OCI-LY1 (cell line): ENCODE data around the gene CCNL2.
A peak's percentile ranks its signal among the peaks of the same experiment; 100 is the strongest.
"Not testable (repeated sequence)": the region's sequence is repeated elsewhere in the genome, so short reads cannot be mapped to it uniquely, and the experiment has no call there.

ENCODE experiments used
- H2AFZ ChIP-seq: fragments of 200-600 bp; sonication (generic), shearing (Covaris generic); 2 replicates; pipeline ENCODE4 v1.6.0; 2014; ENCODE audit warnings: antibody characterized with exemption, mild to moderate bottlenecking, low read length
- H3F3A ChIP-seq: fragments of 200-600 bp; sonication (generic), shearing (Covaris generic); 2 replicates; pipeline ENCODE4 v1.6.0; 2014; ENCODE audit warnings: mild to moderate bottlenecking, antibody characterized with exemption, low read length, moderate library complexity; ENCODE audit not compliant: insufficient read depth
- H3K27ac ChIP-seq: fragments of 200-600 bp; sonication (generic); 2 replicates; pipeline ENCODE4 v1.5.1; 2014; ENCODE audit warnings: low read length, mixed run types, mild to moderate bottlenecking, low read depth; ENCODE audit not compliant: poor library complexity, severe bottlenecking
- H3K27me3 ChIP-seq: fragments of 200-600 bp; sonication (generic); 2 replicates; pipeline ENCODE4 v1.6.0; 2014; ENCODE audit warnings: antibody characterized with exemption, mild to moderate bottlenecking, low read length, moderate library complexity; ENCODE audit not compliant: insufficient read depth
- H3K36me3 ChIP-seq: fragments of 200-600 bp; sonication (generic); 2 replicates; pipeline ENCODE4 v1.6.1; 2014; ENCODE audit warnings: mild to moderate bottlenecking, antibody characterized with exemption, low read length, moderate library complexity, mixed read lengths; ENCODE audit not compliant: insufficient read depth
- H3K4me1 ChIP-seq: fragments of 200-600 bp; sonication (generic); 2 replicates; pipeline ENCODE4 v1.5.1; 2014; ENCODE audit warnings: mild to moderate bottlenecking, low read length, moderate library complexity; ENCODE audit not compliant: insufficient read depth, severe bottlenecking
- H3K4me2 ChIP-seq: fragments of 200-600 bp; sonication (generic), shearing (Covaris generic); 2 replicates; pipeline ENCODE4 v1.6.1; 2014; ENCODE audit warnings: low read length
- H3K4me3 ChIP-seq: fragments of 200-600 bp; sonication (generic); 2 replicates; pipeline ENCODE4 v1.5.1; 2014; ENCODE audit warnings: low read length, low read depth, mild to moderate bottlenecking, mixed read lengths; ENCODE audit not compliant: poor library complexity, severe bottlenecking
- H3K79me2 ChIP-seq: fragments of 200-600 bp; shearing (Covaris generic); 2 replicates; pipeline ENCODE4 v1.6.1; 2016; ENCODE audit warnings: mixed run types, low read length, mixed read lengths; ENCODE audit not compliant: insufficient read depth
- H3K9ac ChIP-seq: fragments of 200-600 bp; sonication (generic), shearing (Covaris generic); 2 replicates; pipeline ENCODE4 v1.6.1; 2014; ENCODE audit warnings: mild to moderate bottlenecking, low read length, mixed read lengths
- H3K9me2 ChIP-seq: fragments of 200-600 bp; sonication (generic), shearing (Covaris generic); 2 replicates; pipeline ENCODE4 v1.6.1; 2014; ENCODE audit warnings: low read depth, mild to moderate bottlenecking, low read length, mixed read lengths
- H3K9me3 ChIP-seq: fragments of 200-600 bp; shearing (Covaris generic); 2 replicates; pipeline ENCODE4 v1.6.1; 2014; ENCODE audit warnings: low read length, mixed read lengths
- H4K20me1 ChIP-seq: fragments of 200-600 bp; sonication (generic), shearing (Covaris generic); 2 replicates; pipeline ENCODE4 v1.6.0; 2016; ENCODE audit warnings: mild to moderate bottlenecking, low read length; ENCODE audit not compliant: insufficient read depth
- CTCF ChIP-seq: fragments of 200-600 bp; sonication (generic), shearing (Covaris generic); IDR thresholded peaks from 2 replicates; pipeline ENCODE4 v1.5.1; 2017; ENCODE audit warnings: mild to moderate bottlenecking, antibody characterized with exemption, low read length, moderate library complexity, mixed read lengths
- EZH2 ChIP-seq: fragments of 200-600 bp; sonication (generic), shearing (Covaris generic); IDR thresholded peaks from 2 replicates; pipeline ENCODE4 v1.8.0; 2017; ENCODE audit warnings: borderline replicate concordance, mixed run types, mild to moderate bottlenecking, antibody characterized with exemption, low read length, moderate library complexity, mixed read lengths

CCNL2 gene

GRCh38 chr1:1403653-1404052 lies 4.5 kb upstream of the CCNL2 start:
- no peak for TF ChIP-seq CTCF
- no peak for TF ChIP-seq EZH2
- H3K27ac ChIP-seq: no peak overlapping the region
- no peaks in the 10 kb centered on the region for H3F3A ChIP-seq
- H3K27me3 ChIP-seq: no peaks in the 10 kb centered on the region
- peaks cover 40% of the 10 kb centered on the region for H3K4me1 ChIP-seq
- H3K36me3 ChIP-seq: peaks cover 70% of the 10 kb centered on the region
- no peaks in the 10 kb centered on the region for H4K20me1 ChIP-seq
- no peak overlapping the region for H3K4me3 ChIP-seq
- no peaks in the 10 kb centered on the region for H3K9me2 ChIP-seq
- H2AFZ ChIP-seq: no peak overlapping the region
- H3K4me2 ChIP-seq: no peak overlapping the region
- H3K9me3 ChIP-seq: no peaks in the 10 kb centered on the region
- no peak overlapping the region for H3K9ac ChIP-seq
- H3K79me2 ChIP-seq: peaks cover 36% of the 10 kb centered on the region

GRCh38 chr1:1402901-1403392 lies 3.8 kb upstream of the CCNL2 start:
- not testable (repeated sequence) for H3K4me3 ChIP-seq, H3K27ac ChIP-seq, H3K9me3 ChIP-seq, H3K27me3 ChIP-seq, H4K20me1 ChIP-seq, H3F3A ChIP-seq, H3K4me2 ChIP-seq, H2AFZ ChIP-seq, H3K9me2 ChIP-seq, H3K9ac ChIP-seq
- H3K4me1 ChIP-seq: peaks cover 38% of the 10 kb centered on the region
- H3K79me2 ChIP-seq: peaks cover 38% of the 10 kb centered on the region
- H3K36me3 ChIP-seq: peaks cover 71% of the 10 kb centered on the region

DNA sequence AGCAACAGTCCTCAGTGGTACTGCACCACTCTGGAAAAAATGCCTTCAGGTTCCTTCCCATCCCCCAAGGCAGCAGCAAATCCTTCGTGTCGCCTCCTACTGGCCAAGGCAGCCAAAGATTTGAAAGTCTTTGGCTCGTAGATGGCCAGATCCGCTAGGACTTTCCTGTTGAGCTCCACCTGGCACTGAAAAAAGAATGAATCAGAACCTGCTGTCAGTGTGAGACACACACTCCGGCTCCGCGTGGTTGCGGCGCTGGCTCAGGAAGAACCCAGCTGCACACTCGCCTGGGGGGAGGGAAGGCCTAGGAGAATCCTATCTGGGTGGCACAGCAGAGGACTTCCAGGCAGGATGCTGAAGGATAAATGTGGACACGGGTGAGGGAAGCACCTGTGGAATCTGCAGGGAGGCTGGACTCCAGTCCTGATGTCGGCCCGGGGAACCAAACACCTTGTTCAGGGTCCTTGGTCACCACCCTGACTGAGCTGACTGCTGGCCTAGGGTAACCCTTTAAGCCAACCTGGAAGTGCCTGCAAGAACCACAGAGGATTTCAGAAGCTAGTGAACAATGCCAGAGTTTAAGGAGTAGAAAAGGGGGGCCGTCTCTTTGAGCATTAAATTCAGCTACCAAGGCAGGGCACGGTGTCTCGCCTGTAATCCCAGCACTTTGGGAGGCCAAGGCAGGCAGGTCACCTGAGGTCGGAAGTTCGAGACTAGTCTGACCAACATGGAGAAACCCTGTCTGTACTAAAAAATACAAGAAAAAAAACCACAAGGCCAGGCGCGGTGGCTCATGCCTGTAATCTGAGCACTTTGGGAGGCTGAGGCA lies 3.2 kb upstream of the CCNL2 start:
- no peaks in the 10 kb centered on the region for H3K9me2 ChIP-seq
- no peaks in the 10 kb centered on the region for H3F3A ChIP-seq
- no peak overlapping the region for H3K4me3 ChIP-seq
- H3K9me3 ChIP-seq: no peaks in the 10 kb centered on the region
- TF ChIP-seq CTCF (peak; percentile 76), EZH2 (no peak)
- H4K20me1 ChIP-seq: no peaks in the 10 kb centered on the region
- H3K79me2 ChIP-seq: peaks cover 37% of the 10 kb centered on the region
- H3K27me3 ChIP-seq: no peaks in the 10 kb centered on the region
- no peak overlapping the region for H2AFZ ChIP-seq
- H3K36me3 ChIP-seq: peaks cover 78% of the 10 kb centered on the region
- H3K9ac ChIP-seq: no peak overlapping the region
- peaks cover 42% of the 10 kb centered on the region for H3K4me1 ChIP-seq
- no peak overlapping the region for H3K4me2 ChIP-seq
- H3K27ac ChIP-seq: no peak overlapping the region
